DND-41 (cell line): ENCODE measurements around the gene ITSN2.

Source experiments
- ATAC-seq: fragments of 200-7000 bp; cut with Tn5 transposase; 3 replicates; pipeline ENCODE4 v1.9.1; 2021; ENCODE audit warnings: low read depth; ENCODE audit not compliant: insufficient read depth
- DNase-seq: peaks from one replicate; pipeline ENCODE4 v3.0.0-alpha.2; 2020
- H2AFZ ChIP-seq: 2 replicates; pipeline ENCODE4 v1.6.0; 2012; ENCODE audit warnings: low read depth, low read length
- H3K27ac ChIP-seq: 2 replicates; pipeline ENCODE4 v1.5.1; 2012; ENCODE audit warnings: low read length, inconsistent platforms
- H3K27me3 ChIP-seq: fragments of 200-600 bp; sonication (generic); 2 replicates; pipeline ENCODE4 v1.6.0; 2012; ENCODE audit warnings: low read length, mild to moderate bottlenecking, inconsistent platforms; ENCODE audit not compliant: insufficient read depth, poor library complexity
- H3K36me3 ChIP-seq: 2 replicates; pipeline ENCODE4 v1.5.1; 2012; ENCODE audit warnings: low read length, inconsistent platforms; ENCODE audit not compliant: insufficient read depth
- H3K4me1 ChIP-seq: 2 replicates; pipeline ENCODE4 v1.5.1; 2012; ENCODE audit warnings: mild to moderate bottlenecking, low read length; ENCODE audit not compliant: insufficient read depth
- H3K4me2 ChIP-seq: 2 replicates; pipeline ENCODE4 v1.6.0; 2012; ENCODE audit warnings: mild to moderate bottlenecking, moderate library complexity, low read length, inconsistent platforms; ENCODE audit not compliant: insufficient read depth
- H3K4me3 ChIP-seq, 2 experiments: fragments of 200-600 bp in 1 of 2; shearing (Covaris generic) in 1 of 2; 2 replicates each; pipeline ENCODE4 v1.5.1; 2012 to 2016; ENCODE audit warnings: inconsistent platforms in 2 of 2, low read length in 2 of 2, mild to moderate bottlenecking in 2 of 2, low read depth in 1 of 2, moderate library complexity in 1 of 2
- H3K79me2 ChIP-seq: 2 replicates; pipeline ENCODE4 v1.6.0; 2012; ENCODE audit warnings: low read length, inconsistent platforms; ENCODE audit not compliant: insufficient read depth
- H3K9ac ChIP-seq: 2 replicates; pipeline ENCODE4 v1.6.0; 2012; ENCODE audit warnings: low read depth, mild to moderate bottlenecking, inconsistent platforms, low read length, moderate library complexity
- H3K9me3 ChIP-seq: 2 replicates; pipeline ENCODE4 v1.5.1; 2012; ENCODE audit warnings: low read length, moderate library complexity, mild to moderate bottlenecking, inconsistent platforms; ENCODE audit not compliant: insufficient read depth, severe bottlenecking
- H4K20me1 ChIP-seq: 2 replicates; pipeline ENCODE4 v1.6.0; 2012; ENCODE audit warnings: low read length; ENCODE audit not compliant: insufficient read depth
- EZH2 ChIP-seq: IDR thresholded peaks from 3 replicates; pipeline ENCODE4 v1.6.1; 2012; ENCODE audit warnings: borderline replicate concordance, low read depth, mild to moderate bottlenecking, moderate library complexity, low read length, inconsistent platforms; ENCODE audit not compliant: severe bottlenecking
- TF ChIP-seq, protein P1 (sequence below): IDR thresholded peaks from 2 replicates; pipeline ENCODE4 v1.5.1; 2012; ENCODE audit warnings: borderline replicate concordance, low read length, moderate library complexity, mild to moderate bottlenecking; ENCODE audit not compliant: poor library complexity, severe bottlenecking; ENCODE audit errors: extremely low read depth

Gene ITSN2

GRCh38 chr2:24287171-24287570 lies 73.2 kb downstream of the ITSN2 start:
- Histone ChIP-seq H3K4me3 (no peak overlapping the region), H3K27ac (no peak overlapping the region), H3K4me2 (no peak overlapping the region), H4K20me1 (no peaks in the 10 kb centered on the region), H3K36me3 (peaks cover 25% of the 10 kb centered on the region; the same call in 1 of the 2 replicates), H3K9ac (no peak overlapping the region), H3K27me3 (no peaks in the 10 kb centered on the region), H3K79me2 (no peaks in the 10 kb centered on the region), H2AFZ (no peak overlapping the region), H3K4me1 (no peaks in the 10 kb centered on the region), H3K9me3 (no peaks in the 10 kb centered on the region)
- TF ChIP-seq EZH2: no peak
- TF ChIP-seq, protein P1, sequence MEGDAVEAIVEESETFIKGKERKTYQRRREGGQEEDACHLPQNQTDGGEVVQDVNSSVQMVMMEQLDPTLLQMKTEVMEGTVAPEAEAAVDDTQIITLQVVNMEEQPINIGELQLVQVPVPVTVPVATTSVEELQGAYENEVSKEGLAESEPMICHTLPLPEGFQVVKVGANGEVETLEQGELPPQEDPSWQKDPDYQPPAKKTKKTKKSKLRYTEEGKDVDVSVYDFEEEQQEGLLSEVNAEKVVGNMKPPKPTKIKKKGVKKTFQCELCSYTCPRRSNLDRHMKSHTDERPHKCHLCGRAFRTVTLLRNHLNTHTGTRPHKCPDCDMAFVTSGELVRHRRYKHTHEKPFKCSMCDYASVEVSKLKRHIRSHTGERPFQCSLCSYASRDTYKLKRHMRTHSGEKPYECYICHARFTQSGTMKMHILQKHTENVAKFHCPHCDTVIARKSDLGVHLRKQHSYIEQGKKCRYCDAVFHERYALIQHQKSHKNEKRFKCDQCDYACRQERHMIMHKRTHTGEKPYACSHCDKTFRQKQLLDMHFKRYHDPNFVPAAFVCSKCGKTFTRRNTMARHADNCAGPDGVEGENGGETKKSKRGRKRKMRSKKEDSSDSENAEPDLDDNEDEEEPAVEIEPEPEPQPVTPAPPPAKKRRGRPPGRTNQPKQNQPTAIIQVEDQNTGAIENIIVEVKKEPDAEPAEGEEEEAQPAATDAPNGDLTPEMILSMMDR: no peak
- ATAC-seq (no peak), DNase-seq (no peak)

- Histone ChIP-seq H3K27ac (no peak overlapping the region), H3K4me2 (no peak overlapping the region), H3K79me2 (no peaks in the 10 kb centered on the region), H3K36me3 (peaks cover 18% of the 10 kb centered on the region; the same call in 1 of the 2 replicates), H3K4me3 (no peak overlapping the region), H3K4me1 (no peaks in the 10 kb centered on the region), H4K20me1 (no peaks in the 10 kb centered on the region), H3K27me3 (no peaks in the 10 kb centered on the region), H3K9ac (no peak overlapping the region), H3K9me3 (no peaks in the 10 kb centered on the region), H2AFZ (no peak overlapping the region)
- DNase-seq (no peak), ATAC-seq (no peak)
- TF ChIP-seq, protein P1: no peak
- TF ChIP-seq EZH2: no peak
Measured at GRCh38 chr2:24285484-24286152, 74.7 kb downstream of the ITSN2 start.

- TF ChIP-seq, protein P1: no peak
- TF ChIP-seq EZH2: no peak
- Histone ChIP-seq H3K9me3 (no peaks in the 10 kb centered on the region), H3K27me3 (no peaks in the 10 kb centered on the region), H3K27ac (no peak overlapping the region), H3K4me1 (no peaks in the 10 kb centered on the region), H3K9ac (no peak overlapping the region), H3K79me2 (no peaks in the 10 kb centered on the region), H2AFZ (no peak overlapping the region), H3K4me2 (no peak overlapping the region), H3K4me3 (no peak overlapping the region), H4K20me1 (no peaks in the 10 kb centered on the region), H3K36me3 (peaks cover 9% of the 10 kb centered on the region; the same call in 1 of the 2 replicates)
- DNase-seq (no peak), ATAC-seq (no peak)
Measured at GRCh38 chr2:24280645-24281044, 79.7 kb downstream of the ITSN2 start.

DNA sequence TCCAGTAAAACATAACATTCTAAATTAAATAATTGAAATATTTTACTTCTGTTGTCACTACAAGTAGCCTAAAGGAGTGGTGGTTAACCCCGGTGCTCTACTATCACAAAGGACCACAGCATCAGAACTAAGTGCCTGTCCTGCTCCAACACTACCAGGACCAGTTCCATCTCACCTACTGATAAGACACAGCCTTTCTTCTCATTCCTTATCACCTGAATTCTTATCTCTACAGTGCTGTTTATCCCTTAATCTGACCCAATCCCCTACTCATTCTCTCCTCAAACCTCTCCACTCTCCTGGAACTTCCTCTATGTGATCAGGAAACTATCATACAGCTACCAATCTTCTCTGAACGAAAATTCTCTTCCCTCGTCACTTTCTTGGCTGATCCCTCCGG lies 80.2 kb downstream of the ITSN2 start:
- Histone ChIP-seq H2AFZ (no peak overlapping the region), H3K36me3 (peaks cover 9% of the 10 kb centered on the region; the same call in 1 of the 2 replicates), H4K20me1 (no peaks in the 10 kb centered on the region), H3K9me3 (no peaks in the 10 kb centered on the region), H3K4me2 (no peak overlapping the region), H3K4me3 (no peak overlapping the region), H3K27me3 (no peaks in the 10 kb centered on the region), H3K79me2 (no peaks in the 10 kb centered on the region), H3K4me1 (no peaks in the 10 kb centered on the region), H3K27ac (no peak overlapping the region), H3K9ac (no peak overlapping the region)
- TF ChIP-seq EZH2: no peak
- TF ChIP-seq, protein P1: no peak
- DNase-seq: no peak
- no peak for ATAC-seq
